Activated CD8-positive, alpha-beta memory T cell treated with anti-CD3 and anti-CD28 coated beads, Interleukin-2, amount 10 ng/mL, durations not matched to agents 7 days and 5 days (primary cell): ENCODE results near the gene GDE1. TPM values are rescaled to one million over a fixed set of nuclear protein-coding genes. Genes with fewer than 3 reads are reported as not detected.

Experiments
- ATAC-seq: fragments of 150-1000 bp; cut with Tn5 transposase; one replicate; pipeline ENCODE4 v1.10.0; 2021; ENCODE audit warnings: moderate library complexity
- CTCF ChIA-PET: fragments of 350-600 bp; sonication (Branson Sonifier 250); formaldehyde crosslinking; loops from one replicate; lab custom pipeline; 2021; ENCODE audit warnings: antibody characterized with exemption; lab: Charles Lee
- DNase-seq: peaks from one replicate; pipeline ENCODE4 v3.0.0-alpha.2; 2020
- H3K27ac Mint-ChIP-seq: one replicate; pipeline ENCODE4 v1.8.0; 2021; ENCODE audit warnings: mild to moderate bottlenecking, mixed read lengths
- H3K27me3 Mint-ChIP-seq: one replicate; pipeline ENCODE4 v1.8.0; 2021; ENCODE audit warnings: mixed read lengths
- H3K36me3 Mint-ChIP-seq: one replicate; pipeline ENCODE4 v1.8.0; 2021; ENCODE audit warnings: mild to moderate bottlenecking, mixed read lengths
- H3K4me1 Mint-ChIP-seq: one replicate; pipeline ENCODE4 v1.8.0; 2021; ENCODE audit warnings: mixed read lengths
- H3K4me3 Mint-ChIP-seq: one replicate; pipeline ENCODE4 v1.8.0; 2021; ENCODE audit warnings: mild to moderate bottlenecking, moderate library complexity, mixed read lengths
- H3K9me3 Mint-ChIP-seq: one replicate; pipeline ENCODE4 v1.8.0; 2022; ENCODE audit warnings: low read depth, mixed read lengths
- total RNA-seq, 2 experiments: library from RNA; stranded (reverse); gene quantifications; one replicate each; pipeline ENCODE4 v1.2.3, GENCODE V29; 2021

Gene GDE1
- total RNA-seq, 2 experiments from 2014 or later, result 21.3 to 31.8 TPM

DNA sequence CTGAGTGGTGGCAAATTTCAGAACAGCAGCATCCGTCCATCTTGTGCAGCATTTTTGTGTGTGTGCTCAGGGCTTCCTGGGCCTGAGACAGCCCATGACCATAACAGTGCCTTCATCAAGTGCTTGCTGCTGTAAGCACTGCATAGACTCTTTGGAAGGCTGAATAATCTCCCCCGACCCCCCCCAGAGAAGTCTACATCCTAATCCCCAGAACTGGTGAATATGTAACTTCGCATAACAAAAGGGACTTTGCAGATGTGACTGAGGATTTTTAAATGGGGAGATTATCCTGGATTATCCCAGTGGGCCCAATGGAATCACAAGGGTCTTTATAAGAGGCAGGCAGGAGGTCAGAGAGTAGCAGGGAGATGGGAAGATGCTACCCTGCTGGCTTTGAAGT, 53.6 kb downstream of the GDE1 start:
- Mint-ChIP-seq H3K4me3 (no peak overlapping the region), H3K36me3 (no peaks in the 10 kb centered on the region), H3K9me3 (no peaks in the 10 kb centered on the region), H3K27me3 (no peaks in the 10 kb centered on the region), H3K4me1 (no peaks in the 10 kb centered on the region), H3K27ac (no peak overlapping the region)
- DNase-seq (no peak), ATAC-seq (no peak)
- CTCF ChIA-PET, result no interaction called here

DNA sequence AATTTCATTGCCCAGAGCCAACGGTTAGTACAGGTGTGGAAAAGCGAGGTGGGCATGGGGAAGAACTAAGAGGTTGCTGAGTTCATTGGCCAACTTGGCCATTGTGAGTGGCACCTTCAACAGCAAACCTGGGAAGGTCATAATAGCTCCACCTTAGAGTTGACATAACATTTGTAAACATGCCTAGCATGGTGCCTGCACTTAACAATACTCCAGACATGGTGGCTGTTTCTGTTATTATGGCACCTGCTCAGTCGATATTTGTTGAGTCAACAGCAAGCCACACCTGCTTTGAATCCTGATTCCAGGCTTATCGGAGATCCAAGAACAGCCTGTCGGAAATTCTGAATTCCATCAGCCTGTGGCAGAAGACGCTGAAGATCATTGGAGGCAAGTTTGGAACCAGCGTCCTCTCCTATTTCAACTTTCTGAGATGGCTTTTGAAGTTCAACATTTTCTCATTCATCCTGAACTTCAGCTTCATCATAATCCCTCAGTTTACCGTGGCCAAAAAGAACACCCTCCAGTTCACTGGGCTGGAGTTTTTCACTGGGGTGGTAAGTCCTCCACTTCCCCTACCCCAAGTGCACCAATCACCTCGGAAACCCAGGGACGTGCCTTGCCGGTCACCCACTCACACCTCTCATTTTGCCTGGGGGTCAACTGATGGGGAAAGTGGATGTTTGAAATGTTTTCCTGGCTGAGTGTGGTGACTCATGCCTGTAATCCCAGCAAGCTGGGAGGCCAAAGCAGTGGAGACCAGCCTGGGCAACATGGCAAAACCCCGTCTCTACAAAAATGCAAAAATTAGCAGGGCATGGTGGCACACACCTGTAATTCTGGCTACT, 58.2 kb downstream of the GDE1 start:
- ATAC-seq (no peak), DNase-seq (no peak)
- no peak overlapping the region for H3K27ac Mint-ChIP-seq
- H3K27me3 Mint-ChIP-seq, result peaks cover 3% of the 10 kb centered on the region
- CTCF ChIA-PET, result no interaction called here
- H3K4me1 Mint-ChIP-seq, result no peaks in the 10 kb centered on the region
- H3K9me3 Mint-ChIP-seq, result no peaks in the 10 kb centered on the region
- no peak overlapping the region for H3K4me3 Mint-ChIP-seq
- no peaks in the 10 kb centered on the region for H3K36me3 Mint-ChIP-seq

DNA sequence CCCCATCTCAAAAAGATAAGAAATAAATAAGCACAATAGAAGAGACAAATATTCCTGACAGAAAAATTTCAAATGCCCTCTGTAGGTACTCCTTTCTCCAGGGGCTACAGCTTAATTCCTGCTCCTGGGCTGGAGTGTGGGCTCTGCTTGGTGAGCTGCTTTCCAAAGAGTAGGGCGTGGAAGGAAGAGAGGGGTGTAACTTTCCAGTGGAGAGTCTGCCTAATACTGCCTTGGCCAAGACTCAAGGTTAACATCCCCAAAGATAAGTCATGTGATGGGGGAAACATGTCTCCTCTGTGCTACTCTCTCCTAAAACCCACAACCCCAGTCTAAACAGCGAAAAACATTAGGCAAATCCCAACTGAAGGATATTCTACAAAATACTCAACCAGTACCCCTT, 61.5 kb downstream of the GDE1 start:
- Mint-ChIP-seq H3K9me3 (no peaks in the 10 kb centered on the region), H3K27me3 (peaks cover 5% of the 10 kb centered on the region), H3K4me3 (no peak overlapping the region), H3K36me3 (no peaks in the 10 kb centered on the region), H3K27ac (no peak overlapping the region), H3K4me1 (no peaks in the 10 kb centered on the region)
- DNase-seq, result no peak
- CTCF ChIA-PET, result no interaction called here
- ATAC-seq, result no peak

DNA sequence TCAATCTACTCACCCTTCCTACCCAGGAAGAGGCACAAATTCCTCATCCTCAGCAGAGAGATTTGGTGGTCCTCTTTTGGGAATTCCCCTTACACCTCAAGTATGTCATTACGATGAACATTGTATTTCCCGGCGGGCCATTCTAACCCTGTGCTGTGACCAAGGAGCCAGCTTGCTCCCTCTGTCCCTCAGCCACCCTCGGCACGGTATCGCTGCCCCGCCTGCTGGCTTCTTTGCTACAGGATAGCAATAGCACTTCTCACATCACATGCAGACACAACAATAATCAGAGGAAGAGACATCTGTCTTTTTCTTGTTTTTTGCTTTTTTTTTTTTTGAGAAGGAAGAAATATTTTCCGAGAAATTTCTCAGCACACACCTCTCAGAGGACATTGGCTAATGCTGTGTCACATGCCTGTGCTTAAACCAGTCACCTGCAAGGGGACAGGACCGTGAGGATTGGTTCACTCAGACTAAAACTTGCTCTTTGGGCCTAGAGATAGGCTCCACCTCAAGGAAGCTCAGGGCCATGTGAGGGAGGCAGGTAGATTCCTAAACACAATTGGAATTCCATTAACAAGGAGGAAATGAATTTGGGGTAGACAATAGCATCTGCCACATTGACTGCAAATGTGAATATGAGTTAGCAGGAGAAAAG, 63.0 kb downstream of the GDE1 start:
- CTCF ChIA-PET, result interaction anchor here (1.1 kb wide), 1 partner anchor 44 kb away, joined by 3 read pairs; no protein-coding TSS in a partner anchor
- no peak overlapping the region for H3K4me3 Mint-ChIP-seq
- no peaks in the 10 kb centered on the region for H3K36me3 Mint-ChIP-seq
- H3K27me3 Mint-ChIP-seq, result peaks cover 5% of the 10 kb centered on the region
- H3K27ac Mint-ChIP-seq, result no peak overlapping the region
- DNase-seq (no peak), ATAC-seq (no peak)
- H3K9me3 Mint-ChIP-seq, result no peaks in the 10 kb centered on the region
- no peaks in the 10 kb centered on the region for H3K4me1 Mint-ChIP-seq

Other genes starting within 250 kb of the GDE1 start
- not detected for gene CLEC19A, start 236.4 kb downstream of the GDE1 start, total RNA-seq
- gene TMC5, start 104.2 kb downstream of the GDE1 start, total RNA-seq, result under 1 TPM in 1 of 2 experiments, not detected in 1; 0.09 TPM
- gene CCP110, start 1.8 kb upstream of the GDE1 start, total RNA-seq, result 10 to 100 TPM; 45.0 to 45.3 TPM
- 10 to 100 TPM; 43.4 to 47.7 TPM for gene VPS35L, start 33.6 kb upstream of the GDE1 start, total RNA-seq
- gene KNOP1, start 196.1 kb upstream of the GDE1 start, total RNA-seq, result 10 to 100 TPM; 20.9 to 24.4 TPM
- under 1 TPM; 0.66 to 0.82 TPM for gene IQCK, start 196.2 kb upstream of the GDE1 start, total RNA-seq